B cell (primary cell): ENCODE data around the gene ARHGAP29. TPM values are rescaled to one million over a fixed set of nuclear protein-coding genes. Genes with fewer than 3 reads are reported as not detected.

Experiments
- ATAC-seq: fragments of 200-7000 bp; cut with Tn5 transposase; one replicate; pipeline ENCODE4 v1.10.0; 2021; ENCODE audit warnings: low read depth, mild to moderate bottlenecking, moderate number of reproducible peaks, moderate library complexity
- CTCF ChIA-PET: fragments of 350-600 bp; sonication (Branson Sonifier 250); formaldehyde crosslinking; loops from one replicate; lab custom pipeline; 2021; ENCODE audit warnings: antibody characterized with exemption, inconsistent platforms; lab: Charles Lee
- POLR2A ChIA-PET: fragments of 350-600 bp; sonication (Branson Sonifier 250); formaldehyde crosslinking; loops from one replicate; lab custom pipeline; 2021; ENCODE audit warnings: antibody characterized with exemption; lab: Charles Lee
- DNase-seq: peaks from one replicate; pipeline ENCODE4 v3.0.0; 2013
- H2AFZ ChIP-seq: 2 replicates; pipeline ENCODE4 v1.6.1; 2012; ENCODE audit warnings: mild to moderate bottlenecking, low read depth, low read length; ENCODE audit not compliant: insufficient read depth, poor library complexity, severe bottlenecking
- H3K27ac ChIP-seq, 2 donors: 1 replicate in 1 of 2; 2 replicates in 1 of 2; pipeline ENCODE4 v1.5.1; 2012 to 2013; ENCODE audit warnings: low read length in 2 of 2, mild to moderate bottlenecking in 2 of 2, moderate library complexity in 1 of 2
- H3K27me3 ChIP-seq, 4 experiments: fragments of 200-600 bp in 1 of 4; sonication (generic) in 1 of 4; replicated peaks in 1 of 4; 1 replicate in 2 of 4; 2 replicates in 2 of 4; pipeline versions ENCODE4 v1.6.1 to v1.7.0; 2013 to 2016; ENCODE audit warnings: low read length in 3 of 4, mild to moderate bottlenecking in 2 of 4, mixed read lengths in 1 of 4, moderate library complexity in 1 of 4; ENCODE audit not compliant: insufficient read depth in 4 of 4, control insufficient read depth in 3 of 4; ENCODE audit errors: control extremely low read depth in 1 of 4
- H3K36me3 ChIP-seq, 2 experiments: replicated peaks in 1 of 2; 1 replicate in 1 of 2; 2 replicates in 1 of 2; pipeline versions ENCODE4 v1.6.1 to v1.7.1; 2013; ENCODE audit warnings: low read length in 1 of 2; ENCODE audit not compliant: insufficient read depth in 2 of 2, control insufficient read depth in 1 of 2; ENCODE audit errors: control extremely low read depth in 1 of 2, extremely low read depth in 1 of 2
- H3K4me1 ChIP-seq, 2 donors: fragments of 200-600 bp in 1 of 2; sonication (generic) in 1 of 2; 1 replicate in 1 of 2; 2 replicates in 1 of 2; pipeline versions ENCODE4 v1.5.1 to v1.6.1; 2013 to 2017; ENCODE audit warnings: low read length in 2 of 2; ENCODE audit not compliant: control insufficient read depth in 2 of 2, insufficient read depth in 2 of 2
- H3K4me2 ChIP-seq: replicated peaks from 2 replicates; pipeline ENCODE3; 2012; ENCODE audit warnings: mild to moderate bottlenecking, low read depth, low read length; ENCODE audit not compliant: poor library complexity, severe bottlenecking
- H3K4me3 ChIP-seq, 5 experiments: fragments of 200-600 bp in 1 of 5; sonication (generic) in 1 of 5; 1 replicate in 3 of 5; 2 replicates in 2 of 5; pipeline versions ENCODE4 v1.5.1 to v1.7.0; 2011 to 2016; ENCODE audit warnings: low read length in 4 of 5, mild to moderate bottlenecking in 4 of 5, low read depth in 2 of 5, control low read depth in 1 of 5, moderate library complexity in 1 of 5; ENCODE audit not compliant: insufficient read depth in 1 of 5; ENCODE audit errors: control extremely low read depth in 1 of 5, extremely low read depth in 1 of 5
- H3K79me2 ChIP-seq: fragments of 200-600 bp; sonication (generic); one replicate; pipeline ENCODE4 v1.6.0; 2016; ENCODE audit warnings: low read length; ENCODE audit not compliant: control insufficient read depth, insufficient read depth
- H3K9ac ChIP-seq: fragments of 200-600 bp; sonication (generic); 2 replicates; pipeline ENCODE4 v1.6.1; 2017; ENCODE audit warnings: mild to moderate bottlenecking, low read length, moderate library complexity
- H3K9me3 ChIP-seq, 3 donors: one replicate each; pipeline versions ENCODE4 v1.6.1 to v1.7.1; 2013; ENCODE audit warnings: low read length in 2 of 3; ENCODE audit not compliant: control insufficient read depth in 2 of 3, insufficient read depth in 1 of 3; ENCODE audit errors: control extremely low read depth in 1 of 3
- H4K20me1 ChIP-seq: 2 replicates; pipeline ENCODE4 v1.6.0; 2012; ENCODE audit warnings: mild to moderate bottlenecking, low read length; ENCODE audit not compliant: insufficient read depth, control insufficient read depth, poor library complexity, severe bottlenecking
- H3K27ac Mint-ChIP-seq: one replicate; pipeline ENCODE4 v1.8.0; 2021; ENCODE audit warnings: mixed read lengths
- H3K27me3 Mint-ChIP-seq: one replicate; pipeline ENCODE4 v1.8.0; 2021; ENCODE audit warnings: mixed read lengths
- H3K4me1 Mint-ChIP-seq: one replicate; pipeline ENCODE4 v1.8.0; 2021; ENCODE audit warnings: mixed read lengths
- H3K4me3 Mint-ChIP-seq: one replicate; pipeline ENCODE4 v1.8.0; 2021; ENCODE audit warnings: mixed read lengths
- H3K9me3 Mint-ChIP-seq: one replicate; pipeline ENCODE4 v1.8.0; 2022; ENCODE audit warnings: mixed read lengths; ENCODE audit not compliant: insufficient read depth
- EZH2 ChIP-seq: IDR thresholded peaks from 2 replicates; pipeline ENCODE4 v1.6.1; 2012; ENCODE audit warnings: borderline replicate concordance, low read depth, mild to moderate bottlenecking, moderate library complexity, low read length; ENCODE audit not compliant: insufficient read depth, poor library complexity, severe bottlenecking
- WGBS: methylation state at CpG from one replicate; pipeline ENCODE4 v1.1.5; 2013; ENCODE audit warnings: missing lambda C conversion rate; ENCODE audit not compliant: insufficient coverage; 5-methylcytosine and 5-hydroxymethylcytosine counted together
- intact Hi-C: fragments of 100-400 bp; cut with micrococcal nuclease; formaldehyde crosslinking; loops from one replicate; pipeline ENCODE4 v1.10.0; 2022
- polyA plus RNA-seq: library from polyadenylated mRNA; depleted of rRNA; stranded (reverse); fragments of >200 nt; gene quantifications from 2 replicates; pipeline ENCODE4 v1.2.3, GENCODE V29; 2012
- total RNA-seq, 2 donors: library from RNA; stranded (reverse); fragments of 120-200 nt in 1 of 2; gene quantifications; 1 replicate in 1 of 2; 2 replicates in 1 of 2; pipeline versions ENCODE4 v1.2.3 to v1.2.4, GENCODE V29; 2013 to 2022
- TF ChIP-seq, protein P1 (sequence below): fragments of 200-600 bp; IDR thresholded peaks from one replicate; pipeline ENCODE4 v1.8.0; 2022; ENCODE audit warnings: antibody characterized with exemption, mild to moderate bottlenecking

ARHGAP29 gene
- total and polyA plus RNA-seq, 2 donors (not counting 1 experiment from before 2014, with no cell fraction given) = not detected

DNA sequence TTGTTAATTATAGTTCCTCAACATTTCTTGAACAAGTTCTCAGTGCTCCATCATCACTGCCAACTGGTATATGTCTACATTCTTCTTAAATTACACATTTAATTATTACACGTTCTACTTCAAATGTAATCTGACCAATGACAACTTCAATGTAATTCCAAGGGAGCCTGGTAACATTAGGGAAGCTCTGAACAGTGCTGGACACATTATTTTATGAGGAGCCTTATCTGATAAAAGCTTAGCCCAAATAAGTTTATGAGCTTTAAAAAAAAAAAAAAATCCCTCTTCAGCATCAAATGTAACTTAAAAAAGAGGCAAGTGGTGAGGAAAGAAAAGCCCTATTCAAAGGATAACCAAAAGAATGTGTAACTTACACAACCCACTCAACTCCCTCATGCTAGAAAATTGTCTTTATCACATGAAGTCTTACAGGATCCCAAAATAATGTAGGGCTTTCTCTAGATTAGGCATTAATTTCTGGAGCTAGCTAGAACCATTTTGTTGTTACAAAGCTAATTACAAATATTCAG lies 81.2 kb downstream of the ARHGAP29 start:
- Mint-ChIP-seq H3K27ac (no peak overlapping the region), H3K4me3 (no peak overlapping the region), H3K9me3 (no peaks in the 10 kb centered on the region), H3K27me3 (peaks cover 4% of the 10 kb centered on the region), H3K4me1 (no peaks in the 10 kb centered on the region)
- Histone ChIP-seq H3K27ac (no peak overlapping the region), H3K9ac (no peak overlapping the region), H3K79me2 (no peaks in the 10 kb centered on the region), H3K4me3 (no peak overlapping the region), H3K9me3 (no peaks in the 10 kb centered on the region), H3K4me1 (no peaks in the 10 kb centered on the region), H2AFZ (no peak overlapping the region), H3K4me2 (no peak overlapping the region), H3K27me3 (peaks cover 0 to 4% (median 1%) of the 10 kb centered on the region in 4 experiments), H3K36me3 (no peaks in the 10 kb centered on the region), H4K20me1 (no peaks in the 10 kb centered on the region)
- no peak for TF ChIP-seq EZH2
- TF ChIP-seq, protein P1, sequence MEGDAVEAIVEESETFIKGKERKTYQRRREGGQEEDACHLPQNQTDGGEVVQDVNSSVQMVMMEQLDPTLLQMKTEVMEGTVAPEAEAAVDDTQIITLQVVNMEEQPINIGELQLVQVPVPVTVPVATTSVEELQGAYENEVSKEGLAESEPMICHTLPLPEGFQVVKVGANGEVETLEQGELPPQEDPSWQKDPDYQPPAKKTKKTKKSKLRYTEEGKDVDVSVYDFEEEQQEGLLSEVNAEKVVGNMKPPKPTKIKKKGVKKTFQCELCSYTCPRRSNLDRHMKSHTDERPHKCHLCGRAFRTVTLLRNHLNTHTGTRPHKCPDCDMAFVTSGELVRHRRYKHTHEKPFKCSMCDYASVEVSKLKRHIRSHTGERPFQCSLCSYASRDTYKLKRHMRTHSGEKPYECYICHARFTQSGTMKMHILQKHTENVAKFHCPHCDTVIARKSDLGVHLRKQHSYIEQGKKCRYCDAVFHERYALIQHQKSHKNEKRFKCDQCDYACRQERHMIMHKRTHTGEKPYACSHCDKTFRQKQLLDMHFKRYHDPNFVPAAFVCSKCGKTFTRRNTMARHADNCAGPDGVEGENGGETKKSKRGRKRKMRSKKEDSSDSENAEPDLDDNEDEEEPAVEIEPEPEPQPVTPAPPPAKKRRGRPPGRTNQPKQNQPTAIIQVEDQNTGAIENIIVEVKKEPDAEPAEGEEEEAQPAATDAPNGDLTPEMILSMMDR = no peak
- ATAC-seq (no peak), DNase-seq (no peak)
- no CpG with 5 or more reads among the region's 1 CpG for WGBS
- POLR2A ChIA-PET = no interaction called here
- intact Hi-C loops = no loop called here
- CTCF ChIA-PET = no interaction called here

DNA sequence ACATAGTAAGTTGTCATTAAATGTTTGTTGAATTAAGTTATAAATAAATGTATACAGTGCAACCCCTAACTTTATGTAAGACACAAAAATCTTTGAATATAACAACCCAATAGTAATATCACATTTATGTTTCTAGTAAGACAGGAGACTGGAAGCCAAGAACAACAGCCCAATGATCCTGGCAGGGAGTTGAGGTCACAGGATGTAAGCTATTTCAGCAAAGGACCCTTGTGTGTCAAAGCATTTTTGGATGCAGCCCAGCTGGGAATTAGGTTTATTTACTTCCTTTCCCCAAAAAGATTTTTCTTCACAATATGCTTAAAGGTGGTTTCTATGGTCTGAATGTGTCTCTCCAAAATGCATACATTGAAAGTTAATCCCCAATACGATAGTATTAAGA lies 82.4 kb downstream of the ARHGAP29 start:
- no peaks in the 10 kb centered on the region for H3K79me2 ChIP-seq
- DNase-seq (no peak), ATAC-seq (no peak)
- H3K27me3 ChIP-seq = no peaks in the 10 kb centered on the region
- H3K9me3 ChIP-seq = no peaks in the 10 kb centered on the region
- no peak overlapping the region for H2AFZ ChIP-seq
- H3K9ac ChIP-seq = no peak overlapping the region
- ChIA-PET POLR2A (no interaction called here), CTCF (no interaction called here)
- no peak overlapping the region for H3K4me2 ChIP-seq
- intact Hi-C loops = no loop called here
- Mint-ChIP-seq H3K9me3 (no peaks in the 10 kb centered on the region), H3K4me3 (no peak overlapping the region), H3K4me1 (no peaks in the 10 kb centered on the region), H3K27ac (no peak overlapping the region), H3K27me3 (no peaks in the 10 kb centered on the region)
- no peaks in the 10 kb centered on the region for H4K20me1 ChIP-seq
- no peaks in the 10 kb centered on the region for H3K4me1 ChIP-seq
- H3K36me3 ChIP-seq = no peaks in the 10 kb centered on the region
- H3K4me3 ChIP-seq = no peak overlapping the region
- WGBS = 100% methylated on average over 1 of the region's 1 CpG
- TF ChIP-seq EZH2 = no peak
- TF ChIP-seq, protein P1 = no peak
- no peak overlapping the region for H3K27ac ChIP-seq
